ENCODE data around the gene GTPBP4.
"Not testable (repeated sequence)": the region's sequence is repeated elsewhere in the genome, so short reads cannot be mapped to it uniquely, and the experiment has no call there.

GTPBP4 gene

GRCh38 chr10:1034758-1035157 lies 46.5 kb downstream of the GTPBP4 start:
- no peak for DNase-seq

GRCh38 chr10:1035201-1035600 lies 47.0 kb downstream of the GTPBP4 start:
- DNase-seq: no peak

- no peak for DNase-seq
These were observed 48.1 kb downstream of the GTPBP4 start for GRCh38 chr10:1036341-1036791.

- DNase-seq: no peak
These were observed 48.9 kb downstream of the GTPBP4 start for GRCh38 chr10:1037098-1037497.

- DNase-seq: not testable (repeated sequence)
These were observed 50.5 kb downstream of the GTPBP4 start for GRCh38 chr10:1038769-1039168.

GRCh38 chr10:1040133-1040532 lies 51.9 kb downstream of the GTPBP4 start:
- DNase-seq: no peak

GRCh38 chr10:1041514-1041913 lies 53.3 kb downstream of the GTPBP4 start:
- no peak for DNase-seq

GRCh38 chr10:1043532-1043995 lies 55.3 kb downstream of the GTPBP4 start:
- no peak for DNase-seq

GRCh38 chr10:1044146-1044545 lies 55.9 kb downstream of the GTPBP4 start:
- DNase-seq: no peak

- no peak for DNase-seq
These were observed 56.7 kb downstream of the GTPBP4 start for GRCh38 chr10:1044964-1045363.

GRCh38 chr10:1045415-1045814 lies 57.2 kb downstream of the GTPBP4 start:
- no peak for DNase-seq

GRCh38 chr10:1047937-1048336 lies 59.7 kb downstream of the GTPBP4 start:
- DNase-seq: no peak

- no peak for DNase-seq
These were observed 60.1 kb downstream of the GTPBP4 start for GRCh38 chr10:1048349-1048731.

- DNase-seq: peak; percentile 86
These were observed 60.6 kb downstream of the GTPBP4 start, which contains the start of gene IDI1 for GRCh38 chr10:1048732-1049424. IDI1 (minus strand) TSS chr10:1049119; CDS start chr10:1049003, 116 bp downstream.

GRCh38 chr10:1049425-1049958 lies 61.3 kb downstream of the GTPBP4 start:
- DNase-seq: no peak

- no peak for DNase-seq
These were observed 61.9 kb downstream of the GTPBP4 start for GRCh38 chr10:1050145-1050544.

GRCh38 chr10:1050554-1050953 lies 62.3 kb downstream of the GTPBP4 start:
- DNase-seq: no peak

- DNase-seq: no peak
These were observed 66.5 kb downstream of the GTPBP4 start for GRCh38 chr10:1054684-1055083.

- DNase-seq: peak; percentile 13
These were observed 68.3 kb downstream of the GTPBP4 start, which contains the start of gene WDR37 for GRCh38 chr10:1056326-1057105. WDR37 (plus strand) TSS chr10:1056385; CDS start chr10:1072156, 15,771 bp downstream.

GRCh38 chr10:1057106-1057657 lies 68.9 kb downstream of the GTPBP4 start:
- DNase-seq: no peak

GRCh38 chr10:1058017-1058416 lies 69.8 kb downstream of the GTPBP4 start:
- DNase-seq: no peak

GRCh38 chr10:1059902-1060301 lies 71.7 kb downstream of the GTPBP4 start:
- no peak for DNase-seq

All from DMS79 (cell line).